Measurements from ENCODE around the gene HOXB1.

The HOXB1 gene

GRCh38 chr17:48567209-48567608, 36.4 kb upstream of the HOXB1 start:
- no peak for FAIRE-seq

GRCh38 chr17:48566717-48567116, 35.9 kb upstream of the HOXB1 start:
- no peak for FAIRE-seq

GRCh38 chr17:48565925-48566710, 35.3 kb upstream of the HOXB1 start:
- FAIRE-seq, result no peak

GRCh38 chr17:48565022-48565554, 34.3 kb upstream of the HOXB1 start:
- FAIRE-seq, result no peak

- FAIRE-seq, result no peak
Measured at GRCh38 chr17:48564188-48565021, 33.6 kb upstream of the HOXB1 start.

- no peak for FAIRE-seq
Measured at GRCh38 chr17:48563867-48564187, 33.0 kb upstream of the HOXB1 start.

GRCh38 chr17:48563385-48563838, 32.6 kb upstream of the HOXB1 start:
- FAIRE-seq, result no peak

GRCh38 chr17:48562934-48563333, 32.1 kb upstream of the HOXB1 start:
- no peak for FAIRE-seq

GRCh38 chr17:48561884-48562810, 31.3 kb upstream of the HOXB1 start:
- FAIRE-seq, result no peak

- no peak for FAIRE-seq
Measured at GRCh38 chr17:48559840-48560817, 29.3 kb upstream of the HOXB1 start.

- no peak for FAIRE-seq
Measured at GRCh38 chr17:48559122-48559839, 28.5 kb upstream of the HOXB1 start.

GRCh38 chr17:48558831-48559121, 28.0 kb upstream of the HOXB1 start:
- FAIRE-seq, result no peak

GRCh38 chr17:48558057-48558830, 27.4 kb upstream of the HOXB1 start:
- FAIRE-seq, result no peak

- FAIRE-seq, result no peak
Measured at GRCh38 chr17:48556576-48557401, 26.0 kb upstream of the HOXB1 start.

- no peak for FAIRE-seq
Measured at GRCh38 chr17:48556229-48556575, 25.4 kb upstream of the HOXB1 start.

GRCh38 chr17:48555258-48556228, 24.7 kb upstream of the HOXB1 start:
- FAIRE-seq, result no peak

- no peak for FAIRE-seq
Measured at GRCh38 chr17:48554412-48555257, 23.8 kb upstream of the HOXB1 start.

All from colon (tissue), 2 donors.